Measurements from ENCODE around the gene TMEM109.
"Not testable (repeated sequence)": the region's sequence is repeated elsewhere in the genome, so short reads cannot be mapped to it uniquely, and the experiment has no call there.

TMEM109 gene

DNA sequence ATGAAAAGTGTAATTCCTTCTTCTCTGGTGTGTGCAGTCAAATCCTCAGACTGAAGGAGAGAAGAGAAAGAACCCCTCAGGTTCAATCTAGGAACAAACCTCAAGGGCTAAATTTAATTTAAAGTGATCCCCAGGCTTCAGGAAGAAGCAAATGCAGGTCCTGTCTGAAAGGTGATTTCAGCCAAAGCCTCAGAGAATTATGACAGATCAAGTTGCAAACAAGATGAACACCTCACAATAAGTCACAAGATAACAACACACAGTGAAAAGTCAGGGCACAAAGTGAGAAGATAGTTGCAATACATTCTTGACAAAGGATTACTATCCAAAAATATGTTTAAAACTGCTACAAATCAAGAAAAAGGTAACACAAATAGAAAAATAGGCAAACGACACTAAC, 34.9 kb upstream of the TMEM109 start:
- DNase-seq = no peak

DNA sequence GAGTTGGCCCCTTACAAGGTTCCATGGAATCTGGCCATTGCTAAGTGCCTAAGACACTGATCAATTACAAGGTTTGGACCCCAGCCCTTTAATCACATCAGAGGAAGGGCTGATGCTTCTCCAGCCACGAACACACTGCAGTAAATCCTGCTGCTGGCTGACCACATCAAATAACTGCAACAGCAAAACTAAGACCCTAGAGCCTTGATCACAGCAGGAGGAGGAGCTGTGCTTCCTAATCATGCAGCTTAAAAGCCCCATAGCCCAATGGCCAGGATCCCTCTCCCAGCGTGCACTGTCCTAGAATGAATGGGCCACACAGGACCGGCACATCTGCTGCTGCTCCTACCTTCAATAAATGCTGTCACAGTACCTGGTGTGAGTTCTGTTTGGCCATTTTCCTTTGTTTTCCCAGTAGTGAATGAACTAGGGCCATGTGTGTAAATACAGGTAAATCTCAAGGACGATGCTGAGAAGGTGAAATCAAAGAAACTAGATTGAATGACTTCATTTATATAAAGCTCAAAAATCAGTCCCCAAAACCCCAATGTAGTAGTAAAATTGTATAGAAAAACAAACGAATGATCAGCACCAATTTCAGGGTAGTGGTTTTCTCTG, 33.9 kb upstream of the TMEM109 start:
- DNase-seq = no peak

- DNase-seq = no peak
These were observed 33.2 kb upstream of the TMEM109 start for GRCh38 chr11:60880643-60881282.

DNA sequence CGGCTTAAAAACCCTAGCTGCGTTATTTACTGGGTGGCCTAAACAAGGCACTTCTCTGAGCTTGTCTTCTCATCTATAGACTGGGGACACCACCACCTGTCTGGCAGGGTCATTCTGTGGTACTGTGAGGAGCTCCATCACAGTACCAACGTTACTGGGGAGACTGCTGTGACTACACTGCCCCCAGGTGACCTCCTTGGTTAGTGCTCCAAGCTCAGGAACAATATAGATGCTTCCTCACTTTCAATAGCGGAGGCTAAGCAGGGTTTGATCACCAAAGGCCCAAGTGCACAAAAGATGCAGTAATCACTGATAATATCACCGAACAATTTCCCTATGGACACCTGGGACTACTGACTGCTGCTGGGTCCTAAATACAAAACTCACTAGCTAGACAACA, 26.4 kb upstream of the TMEM109 start:
- no peak for DNase-seq

- no peak for DNase-seq
These were observed 24.1 kb upstream of the TMEM109 start for GRCh38 chr11:60889869-60890311.

- DNase-seq = no peak
These were observed 23.3 kb upstream of the TMEM109 start for GRCh38 chr11:60890696-60891095.

DNA sequence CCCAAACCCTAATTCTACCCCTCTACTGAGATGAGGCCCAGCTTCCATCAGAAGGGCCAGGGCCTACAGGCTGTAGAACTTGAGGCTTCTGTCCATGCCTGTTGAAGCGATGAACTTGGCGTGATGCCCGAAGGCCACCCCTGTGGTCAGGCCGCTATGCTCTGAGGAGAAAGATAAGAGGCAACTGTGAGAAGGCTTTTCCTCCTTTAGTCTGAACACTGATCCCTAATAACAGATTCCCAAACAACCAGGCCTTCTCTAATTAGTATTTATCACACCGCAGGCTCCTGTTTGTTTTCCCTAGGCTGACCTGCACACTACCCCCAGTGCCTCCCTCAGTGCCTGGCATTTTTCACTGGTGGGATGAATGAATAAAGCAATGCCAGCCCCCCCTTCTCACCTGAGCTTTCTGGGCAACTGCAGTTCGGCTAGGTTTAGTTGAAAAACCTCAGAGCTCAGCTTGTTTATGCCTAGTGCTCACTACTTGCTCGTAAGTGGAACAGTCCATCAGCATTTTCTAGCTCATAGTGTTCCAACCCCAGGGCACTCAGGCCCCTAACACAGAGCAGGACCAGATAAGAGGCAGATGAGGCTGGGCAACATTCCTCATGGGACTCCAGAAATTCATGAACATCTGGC, 22.7 kb upstream of the TMEM109 start:
- no peak for DNase-seq

- no peak for DNase-seq
These were observed 18.3 kb upstream of the TMEM109 start for GRCh38 chr11:60895687-60896086.

DNA sequence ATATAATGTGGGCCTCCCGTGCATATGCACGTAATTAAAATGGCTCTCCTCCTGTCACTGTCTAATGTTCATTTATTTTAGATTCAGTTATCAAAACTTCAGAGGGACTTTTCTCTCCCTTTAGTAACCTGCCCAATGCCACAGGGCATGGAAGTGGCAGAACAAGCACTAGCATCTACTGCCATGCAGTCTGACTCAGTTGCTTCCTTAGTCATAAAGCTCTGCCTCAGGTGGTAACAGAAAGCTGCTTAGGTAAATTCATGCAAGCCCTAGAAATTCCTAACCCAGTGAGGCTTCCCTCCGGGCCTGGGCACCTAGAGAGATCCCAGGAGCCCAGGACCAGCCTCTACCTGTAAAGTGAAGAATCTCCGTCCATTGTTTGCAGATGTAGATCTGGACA, 16.5 kb upstream of the TMEM109 start:
- no peak for DNase-seq

GRCh38 chr11:60899046-60899936, 14.7 kb upstream of the TMEM109 start:
- no peak for DNase-seq

- no peak for DNase-seq
These were observed 14.0 kb upstream of the TMEM109 start for GRCh38 chr11:60899977-60900376.

GRCh38 chr11:60900673-60901404, 13.1 kb upstream of the TMEM109 start:
- DNase-seq = no peak

- DNase-seq = no peak
These were observed 11.3 kb upstream of the TMEM109 start for GRCh38 chr11:60902625-60903024.

DNA sequence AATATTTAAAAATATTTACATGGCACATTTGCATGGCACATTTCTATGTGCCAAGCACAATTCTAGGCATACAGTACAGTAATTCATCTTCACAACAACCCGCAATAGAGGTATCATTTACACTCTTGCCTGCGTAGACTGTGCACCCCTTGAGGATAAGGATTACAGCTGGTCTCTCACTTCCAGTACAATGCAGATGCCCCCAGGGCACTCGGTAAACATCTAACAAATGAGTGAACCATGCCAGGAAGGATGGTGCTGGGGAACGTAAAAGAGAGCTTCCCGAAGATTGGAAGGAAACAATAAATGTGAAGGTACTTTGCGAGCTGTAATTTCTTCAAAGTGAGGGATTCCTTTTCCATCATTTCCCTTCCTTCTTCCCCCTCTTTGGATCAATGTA, 8.9 kb upstream of the TMEM109 start:
- DNase-seq = no peak

GRCh38 chr11:60905551-60906113, 8.3 kb upstream of the TMEM109 start:
- DNase-seq = peak; percentile 32

- peak; percentile 98 for DNase-seq
These were observed 7.6 kb upstream of the TMEM109 start, which contains the start of gene PRPF19 for GRCh38 chr11:60906132-60906972. Gene PRPF19 (minus strand): TSS chr11:60906585. CDS start chr11:60906382, 203 bp downstream.

DNA sequence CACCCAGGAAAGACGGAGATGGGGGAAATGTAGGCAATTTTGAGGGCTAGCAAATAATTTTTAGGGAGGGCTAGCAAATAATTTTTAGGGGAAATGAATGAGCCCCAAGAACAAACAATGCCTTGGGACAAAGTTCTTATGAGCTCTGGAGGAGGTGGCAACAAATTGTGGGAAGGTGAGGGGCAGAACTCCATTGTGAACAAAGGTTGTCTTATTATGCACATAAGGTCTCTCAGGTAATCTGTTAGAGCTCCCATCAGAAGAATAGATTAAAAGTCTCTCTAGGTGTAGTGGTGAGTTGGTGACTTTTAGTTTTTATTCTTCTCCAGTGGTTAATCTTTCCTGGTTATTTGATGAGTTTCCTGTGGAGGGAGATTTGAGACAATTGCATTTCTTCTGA, 5.2 kb upstream of the TMEM109 start:
- DNase-seq = no peak

- DNase-seq = not testable (repeated sequence)
These were observed 4.2 kb upstream of the TMEM109 start for GRCh38 chr11:60909680-60910280.

GRCh38 chr11:60910281-60910687, 3.7 kb upstream of the TMEM109 start:
- no peak for DNase-seq

DNA sequence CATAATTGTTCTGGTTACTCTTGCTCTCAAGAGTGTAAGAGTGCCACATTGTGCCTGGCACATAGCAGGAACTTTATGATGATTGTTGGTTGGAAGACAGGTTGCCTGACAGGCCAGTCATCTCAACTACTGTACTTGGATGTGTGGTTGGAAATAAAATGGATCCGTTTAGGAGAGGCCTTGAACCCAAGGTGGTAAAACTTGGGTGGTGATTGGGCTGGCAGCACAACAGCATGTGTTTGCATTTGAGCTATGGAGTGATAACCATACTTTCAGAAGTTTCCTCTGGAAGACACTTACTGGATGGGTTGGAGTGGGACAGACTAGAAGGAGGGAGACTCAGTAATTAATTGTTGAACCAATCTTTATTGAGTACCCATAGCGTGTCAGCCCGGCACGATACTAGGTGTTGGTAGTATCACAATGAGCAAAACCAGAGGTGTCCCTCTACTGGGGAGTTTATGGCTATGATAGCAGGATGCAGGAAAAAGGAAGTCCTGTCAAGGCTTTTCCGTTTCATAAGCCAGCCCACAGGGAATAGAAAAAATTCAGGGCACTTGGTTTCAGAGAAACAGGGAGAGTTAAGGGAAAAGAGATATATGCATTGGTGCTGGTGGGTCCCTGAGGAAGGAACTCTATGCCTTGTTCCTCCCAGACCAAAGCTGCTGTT, 3.1 kb upstream of the TMEM109 start:
- DNase-seq = no peak
